HG03469 (cell line): ENCODE data around the gene CENPA.
"Not testable (repeated sequence)": the region's sequence is repeated elsewhere in the genome, so short reads cannot be mapped to it uniquely, and the experiment has no call there.

Experiments
- ATAC-seq: cut with Tn5 transposase; IDR thresholded peaks from one replicate; pipeline ENCODE4 v1.9.1; 2021; ENCODE audit warnings: mild to moderate bottlenecking, moderate library complexity, moderate number of reproducible peaks; ENCODE audit not compliant: unreplicated experiment

Gene CENPA

DNA sequence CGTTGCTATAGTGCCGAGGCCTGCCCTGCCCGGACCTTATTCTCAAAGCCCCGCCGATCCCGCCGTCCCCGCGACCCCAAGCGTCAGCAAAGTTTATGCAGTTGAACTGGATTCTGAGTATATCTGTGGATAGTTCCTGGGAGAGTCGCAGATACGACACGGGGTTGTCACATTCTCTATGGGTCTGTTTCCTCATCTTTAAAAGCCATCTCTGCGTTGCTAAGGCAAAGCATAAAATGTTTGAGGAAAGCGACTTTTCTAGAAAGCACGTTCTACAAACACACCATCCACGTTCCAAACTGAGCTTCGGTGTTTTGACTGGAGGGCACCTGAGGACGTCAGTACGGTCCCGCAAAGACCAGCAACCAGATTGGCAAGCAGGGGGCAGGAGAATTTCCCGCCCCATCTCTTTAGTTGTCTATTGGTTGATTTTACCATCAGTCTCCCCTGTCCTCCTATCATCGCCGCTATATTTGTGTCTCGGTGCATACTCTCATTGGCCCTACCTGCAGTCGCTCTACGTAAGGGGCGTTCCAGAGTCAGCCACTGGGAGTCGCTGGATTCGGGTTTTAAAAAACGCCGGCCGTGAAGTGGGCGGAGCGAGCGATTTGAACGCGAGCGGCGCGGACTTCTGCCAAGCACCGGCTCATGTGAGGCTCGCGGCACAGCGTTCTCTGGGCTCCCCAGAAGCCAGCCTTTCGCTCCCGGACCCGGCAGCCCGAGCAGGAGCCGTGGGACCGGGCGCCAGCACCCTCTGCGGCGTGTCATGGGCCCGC lies at the start of gene CENPA:
Gene CENPA (plus strand): TSS at position 626 of the 776 bp plus-strand sequence. CDS start 141 bp downstream, at position 767.
- peak; percentile 95 for ATAC-seq

DNA sequence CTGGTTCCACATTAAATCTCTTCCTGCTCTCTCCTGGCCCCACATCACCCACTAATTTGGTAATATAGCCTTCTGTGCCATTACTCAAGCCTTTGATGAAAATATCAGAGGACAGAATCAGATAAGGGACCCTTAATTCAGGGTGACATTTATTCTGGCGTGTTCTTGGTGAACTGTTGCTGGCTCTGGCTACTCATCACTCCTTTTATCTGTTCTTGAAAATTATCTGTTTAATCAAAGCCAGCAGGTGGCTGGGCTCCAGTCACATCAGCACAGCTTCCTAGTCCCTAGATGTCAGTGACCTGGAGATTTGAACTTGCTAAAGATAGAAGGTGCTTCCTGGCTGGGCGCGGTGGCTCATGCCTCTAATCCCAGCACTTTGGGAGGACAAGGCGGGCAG lies 48.6 kb upstream of the CENPA start:
- no peak for ATAC-seq

DNA sequence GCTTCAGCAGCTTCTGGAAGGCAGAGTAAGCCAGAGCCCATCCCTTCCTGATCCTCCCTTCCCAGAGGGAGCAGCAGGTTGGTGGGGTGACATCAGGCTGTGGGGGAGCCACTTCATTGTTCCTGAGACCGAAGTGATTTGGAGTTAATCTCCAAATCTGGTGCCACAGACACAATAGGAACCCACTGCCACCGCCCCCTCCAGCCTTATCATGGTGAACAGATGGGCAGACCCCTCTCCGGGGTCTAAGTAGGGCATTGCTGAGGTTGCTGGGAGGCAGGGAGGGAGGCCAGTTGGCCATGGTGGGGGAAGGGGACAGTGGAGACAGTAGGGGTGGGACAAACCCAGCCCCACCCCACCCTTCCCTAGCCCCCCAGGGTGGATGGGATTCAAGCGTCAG lies 47.4 kb upstream of the CENPA start:
- ATAC-seq = no peak

DNA sequence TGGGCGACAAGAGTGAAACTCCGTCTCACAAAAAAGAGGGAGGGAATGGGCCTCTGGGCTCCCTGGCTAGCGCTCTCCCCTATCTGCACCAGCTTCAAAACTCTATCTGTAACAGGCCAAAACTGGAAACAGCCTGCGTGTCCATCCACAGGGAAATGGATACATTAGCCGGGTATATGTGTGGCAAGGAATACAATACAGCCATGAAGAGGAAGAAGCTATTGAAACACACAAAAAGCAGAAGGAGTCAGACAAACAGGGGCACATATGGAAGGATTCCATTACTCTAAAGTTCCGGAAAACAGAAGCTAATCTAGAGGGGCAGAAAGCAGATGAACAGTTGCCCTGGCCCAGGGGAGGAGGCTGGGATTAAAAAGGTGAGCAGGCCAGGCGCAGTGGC lies 46.3 kb upstream of the CENPA start:
- no peak for ATAC-seq

DNA sequence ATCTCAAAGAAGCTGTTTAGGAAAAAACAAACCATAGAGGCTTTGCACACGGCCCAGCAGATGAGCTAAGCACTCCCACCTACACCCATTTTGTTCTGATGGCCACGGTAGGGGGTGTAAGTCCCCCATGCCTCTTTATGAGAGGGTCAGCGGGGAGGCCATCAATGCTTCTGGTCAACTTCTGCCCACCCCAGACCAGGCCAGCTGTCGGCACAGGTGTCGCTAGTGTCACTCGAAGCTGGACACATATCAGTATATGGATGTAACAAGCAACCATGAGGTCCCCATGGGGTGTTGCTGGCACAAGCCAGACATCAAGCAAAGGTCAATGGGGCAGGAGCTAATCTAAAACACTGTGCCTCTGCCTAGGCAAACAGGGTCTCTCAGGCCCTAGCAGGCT lies 45.5 kb upstream of the CENPA start:
- no peak for ATAC-seq

DNA sequence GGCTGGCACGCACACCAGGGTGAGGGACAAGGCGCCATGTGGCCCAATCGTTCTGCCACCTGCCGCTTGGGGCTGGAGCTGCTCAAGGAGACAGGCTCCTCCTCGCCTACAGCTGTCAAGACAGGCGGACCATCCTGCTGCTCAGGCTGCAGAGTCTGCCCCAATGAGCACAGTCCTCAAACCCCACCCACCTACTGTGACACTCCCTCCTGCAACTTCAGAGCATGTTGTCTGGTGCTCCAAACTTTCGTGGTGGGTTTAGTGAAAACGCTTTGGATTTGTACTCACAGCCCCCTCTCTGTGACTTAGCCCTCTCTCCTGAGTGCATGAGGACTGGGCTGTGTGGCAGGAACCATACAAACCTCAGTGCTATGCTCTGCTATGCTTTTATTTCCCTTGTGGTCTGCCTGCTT lies 45.0 kb upstream of the CENPA start:
- ATAC-seq = no peak

DNA sequence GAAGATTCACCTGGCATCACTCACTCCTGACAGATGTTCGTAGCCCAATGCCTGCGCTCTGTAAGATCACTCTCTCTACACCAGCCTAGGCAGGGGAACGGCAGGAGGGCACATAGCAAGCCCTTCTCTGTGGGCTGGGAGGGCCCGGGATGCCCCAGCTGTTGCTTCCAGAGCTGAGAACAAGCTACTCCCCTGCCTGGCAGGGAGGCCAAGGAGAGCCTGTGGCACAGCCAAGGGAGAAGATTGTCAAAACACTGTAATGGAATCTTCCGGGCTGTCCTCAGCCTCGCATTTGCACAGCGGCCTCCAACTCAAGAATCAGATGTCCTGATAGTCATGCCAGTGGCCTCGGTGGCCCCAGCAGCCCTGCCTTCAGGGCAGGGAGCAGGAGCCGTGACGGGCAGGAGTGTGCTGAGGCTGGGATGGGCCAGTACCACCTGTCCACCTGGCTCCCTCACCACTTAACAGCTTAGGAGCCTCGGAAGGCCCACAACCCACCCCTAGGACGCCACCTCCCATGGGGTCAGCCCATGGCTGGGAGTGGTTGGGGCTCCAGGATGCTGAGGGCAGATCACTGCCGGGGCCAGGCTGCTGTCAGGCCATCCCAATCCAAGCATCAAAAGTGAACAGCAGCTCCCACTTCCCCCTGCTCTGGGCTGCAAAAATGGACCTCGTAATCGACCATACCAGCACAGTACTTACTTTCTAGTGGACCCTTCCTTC lies 43.6 kb upstream of the CENPA start:
- ATAC-seq = no peak

DNA sequence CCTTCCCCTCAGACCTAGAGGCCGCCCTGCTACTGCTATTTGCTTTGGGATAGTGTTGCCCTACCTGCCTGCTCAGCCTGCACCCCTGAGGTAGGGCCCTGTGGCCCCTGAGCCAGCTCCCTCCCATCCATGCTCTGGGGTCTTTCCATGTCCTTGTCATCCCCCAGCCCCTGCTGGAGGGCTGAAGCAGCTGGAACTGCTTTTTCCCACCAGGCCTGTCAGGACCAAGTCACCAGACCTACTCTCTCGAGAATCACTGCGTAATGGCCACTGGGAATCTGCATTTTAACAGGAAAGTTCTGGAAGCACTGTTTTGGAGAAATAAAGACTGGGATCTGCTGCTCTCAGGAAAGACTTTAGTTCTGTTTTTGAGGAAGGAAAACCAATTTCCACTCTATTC lies 42.0 kb upstream of the CENPA start:
- ATAC-seq = no peak

DNA sequence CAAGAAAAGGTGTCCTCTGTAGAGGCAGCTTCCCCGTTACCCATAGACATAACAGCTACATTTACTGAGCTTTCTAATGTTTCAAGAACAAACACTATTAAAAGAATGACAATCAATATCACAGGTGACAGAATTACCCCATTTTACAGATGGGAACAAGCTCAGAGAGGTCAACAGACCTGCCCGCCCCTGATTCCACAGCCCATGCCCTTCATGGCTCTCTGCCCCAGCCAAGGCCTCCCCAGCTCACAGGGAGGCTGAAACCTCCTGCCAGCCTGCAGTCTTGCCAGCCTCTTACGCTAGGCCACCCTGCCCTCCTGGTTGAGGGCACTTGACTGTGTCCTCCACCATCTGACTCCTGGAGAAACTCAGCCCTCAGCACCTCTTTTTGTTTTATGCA lies 40.9 kb upstream of the CENPA start:
- no peak for ATAC-seq

DNA sequence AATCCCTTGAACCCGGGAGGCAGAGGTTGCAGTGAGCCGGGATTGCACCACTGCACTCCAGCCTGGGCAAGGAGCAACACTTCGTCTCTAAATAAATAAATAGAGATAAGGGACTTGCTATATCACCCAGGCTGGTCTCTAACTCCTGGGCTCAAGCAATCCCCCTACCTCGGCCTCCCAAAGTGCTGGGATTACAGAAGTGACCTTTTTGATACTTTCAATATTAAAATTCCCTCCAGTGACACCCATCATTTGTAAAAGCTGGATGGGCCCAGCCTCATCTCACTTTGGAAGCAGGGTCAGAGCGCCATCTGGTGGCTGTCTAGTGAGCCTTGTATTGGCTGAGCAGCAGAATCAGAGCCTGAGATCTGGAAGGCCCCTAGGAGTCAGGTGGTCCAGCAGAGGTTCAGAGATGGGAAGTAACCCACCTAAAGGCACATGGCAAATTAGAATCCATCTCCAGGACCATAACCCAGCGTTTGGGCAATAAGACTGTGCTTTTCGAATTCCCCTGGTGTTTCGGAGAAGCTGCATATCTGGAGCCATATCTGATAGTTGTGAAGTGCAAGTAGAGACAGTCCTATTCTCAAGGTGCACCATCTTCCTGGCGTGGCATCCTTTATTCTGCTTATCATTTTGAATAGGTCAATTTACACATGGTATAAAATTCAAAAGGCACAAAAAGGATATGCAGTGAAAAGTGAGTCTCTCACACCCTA lies 40.1 kb upstream of the CENPA start:
- ATAC-seq = no peak

DNA sequence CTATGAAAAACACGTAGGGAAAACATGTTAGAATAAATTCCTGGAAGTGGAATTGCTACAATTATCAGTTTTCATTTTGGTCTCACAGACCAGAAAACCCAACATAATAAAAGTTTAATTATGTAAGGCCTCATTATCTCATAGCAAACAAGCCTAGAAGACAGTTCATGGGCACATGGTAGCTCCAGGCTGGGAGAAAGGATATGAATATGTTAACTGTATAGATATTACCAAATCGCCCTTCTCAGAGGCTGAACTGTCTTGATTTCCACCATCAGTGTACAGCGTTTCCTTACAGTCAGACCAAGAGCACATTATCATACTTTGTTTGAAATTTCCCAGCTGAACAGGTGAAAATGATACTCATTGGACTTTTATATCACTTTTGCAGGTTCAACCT lies 38.9 kb upstream of the CENPA start:
- no peak for ATAC-seq

DNA sequence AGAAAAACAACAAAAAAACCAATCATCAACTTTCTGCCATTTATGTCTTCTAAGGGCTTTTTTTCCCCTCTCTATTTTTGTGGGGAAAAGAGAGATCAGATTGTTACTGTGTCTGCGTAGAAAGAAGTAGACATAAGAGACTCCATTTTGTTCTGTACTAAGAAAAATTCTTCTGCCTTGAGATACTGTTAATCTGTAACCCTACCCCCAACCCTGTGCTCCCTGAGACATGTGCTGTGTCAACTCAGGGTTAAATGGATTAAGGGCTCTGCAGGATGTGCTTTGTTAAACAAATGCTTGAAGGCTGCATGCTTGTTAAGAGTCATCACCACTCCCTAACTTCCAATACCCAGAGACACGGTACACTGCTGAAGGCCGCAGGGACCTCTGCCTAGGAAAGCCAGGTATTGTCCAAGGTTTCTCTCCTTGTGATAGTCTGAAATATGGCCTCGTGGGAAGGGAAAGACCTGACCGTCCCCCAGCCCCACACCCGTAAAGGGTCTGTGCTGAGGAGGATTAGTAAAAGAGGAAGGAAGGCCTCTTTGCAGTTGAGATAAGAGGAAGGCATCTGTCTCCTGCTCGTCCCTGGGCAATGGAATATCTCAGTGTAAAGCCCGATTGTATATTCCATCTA lies 36.0 kb upstream of the CENPA start:
- ATAC-seq = not testable (repeated sequence)

DNA sequence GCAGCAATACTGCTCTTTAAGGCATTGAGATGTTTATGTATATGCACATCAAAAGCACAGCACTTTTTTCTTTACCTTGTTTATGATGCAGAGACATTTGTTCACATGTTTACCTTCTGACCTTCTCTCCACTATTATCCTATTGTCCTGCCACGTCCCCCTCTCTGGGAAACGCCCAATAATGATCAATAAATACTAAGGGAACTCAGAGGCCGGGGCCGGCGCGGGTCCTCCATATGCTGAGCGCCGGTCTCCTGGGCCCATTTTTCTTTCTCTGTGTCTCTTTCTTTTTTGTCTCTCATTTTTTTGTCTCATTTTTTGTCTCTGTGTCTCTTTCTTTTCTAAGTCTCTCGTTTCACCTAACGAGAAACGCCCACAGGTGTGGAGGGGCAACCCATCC lies 35.4 kb upstream of the CENPA start:
- ATAC-seq = not testable (repeated sequence)

DNA sequence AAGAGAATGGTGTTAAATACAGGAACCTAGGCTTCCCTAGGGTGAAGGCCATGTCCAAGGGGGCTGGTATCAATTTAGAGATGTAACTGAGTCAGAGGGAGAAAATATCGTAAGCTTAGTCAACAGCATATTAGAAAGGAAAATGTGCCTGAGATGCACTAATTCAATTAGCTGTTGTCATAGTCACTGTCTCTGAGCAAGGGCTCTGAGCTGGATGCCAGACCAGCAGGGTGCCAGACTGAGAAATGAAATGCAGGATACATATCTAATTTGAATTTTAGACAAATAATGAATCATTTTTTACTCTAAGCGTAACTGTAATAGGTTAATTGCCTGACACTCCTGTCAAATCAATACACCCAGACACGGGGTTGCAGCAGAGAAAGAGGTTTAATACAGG lies 33.2 kb upstream of the CENPA start:
- ATAC-seq = no peak

DNA sequence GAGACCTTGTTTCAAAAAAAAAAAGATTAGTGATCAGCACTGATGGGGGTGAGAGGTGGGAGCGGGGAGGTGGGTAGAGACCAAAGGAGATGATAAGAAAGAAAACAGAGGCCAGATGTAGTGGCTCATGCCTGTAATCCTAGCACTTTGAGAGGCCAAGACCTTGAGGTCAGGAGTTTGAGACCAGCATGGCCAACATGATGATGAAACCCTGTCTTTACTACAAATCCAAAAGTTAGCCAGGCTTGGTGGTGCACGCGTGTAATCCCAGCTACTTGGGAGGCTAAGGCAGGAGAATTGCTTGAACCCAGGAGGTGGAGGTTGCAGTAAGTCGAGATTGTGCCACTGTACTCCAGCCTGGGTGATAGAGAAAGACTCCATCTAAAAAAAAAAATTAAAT lies 31.3 kb upstream of the CENPA start:
- ATAC-seq = no peak

DNA sequence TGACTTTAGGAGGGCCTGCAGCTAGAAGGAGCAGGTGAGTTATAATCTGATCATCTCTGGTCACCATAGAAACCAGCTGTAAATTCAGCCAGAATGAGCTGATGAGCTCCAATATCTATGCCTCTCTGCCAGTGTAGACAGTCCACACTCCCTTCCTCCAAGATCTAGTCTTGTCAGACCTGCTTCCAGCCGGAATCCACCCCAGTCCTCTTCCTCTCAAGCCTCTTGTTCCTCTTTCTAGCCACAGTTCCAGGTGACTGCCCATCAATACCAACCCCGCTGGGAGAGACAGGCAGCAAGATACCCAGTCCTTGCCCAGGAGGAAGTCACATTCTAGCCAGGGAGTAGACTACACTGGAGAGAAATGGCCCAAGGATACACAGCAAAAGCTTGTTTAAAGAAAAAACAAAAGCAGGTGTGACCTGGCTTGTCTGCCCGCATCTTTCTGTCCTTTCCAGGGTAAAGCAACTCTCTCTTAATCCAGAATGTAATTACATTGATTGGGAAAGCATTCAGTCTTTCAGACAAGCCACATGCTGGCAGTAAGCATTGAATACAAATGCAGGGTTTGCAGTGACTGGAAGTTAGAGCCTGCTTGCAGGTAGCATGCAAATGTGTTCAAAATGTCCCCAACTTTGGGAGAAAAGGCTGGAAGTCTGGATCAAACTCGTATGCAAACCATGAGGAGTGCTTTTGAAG lies 30.7 kb upstream of the CENPA start:
- no peak for ATAC-seq

DNA sequence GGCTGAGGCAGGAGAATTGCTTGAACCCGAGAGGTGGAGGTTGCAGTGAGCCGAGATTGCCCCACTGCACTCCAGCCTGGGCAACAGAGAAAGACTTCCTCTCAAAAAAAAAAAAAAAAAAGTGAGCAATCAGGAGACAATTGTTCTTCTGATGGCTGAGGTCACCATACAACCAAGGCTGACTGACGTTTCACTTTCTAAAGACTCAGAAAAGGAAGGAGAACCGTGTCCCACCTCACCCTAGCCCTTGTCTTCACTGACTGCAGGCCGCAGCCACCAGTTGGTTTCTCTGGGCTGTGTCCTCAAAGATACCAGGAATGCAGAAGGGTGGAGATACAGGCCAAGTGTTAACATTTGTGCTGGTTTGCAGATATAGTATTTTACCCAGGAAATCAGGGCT lies 29.5 kb upstream of the CENPA start:
- no peak for ATAC-seq

DNA sequence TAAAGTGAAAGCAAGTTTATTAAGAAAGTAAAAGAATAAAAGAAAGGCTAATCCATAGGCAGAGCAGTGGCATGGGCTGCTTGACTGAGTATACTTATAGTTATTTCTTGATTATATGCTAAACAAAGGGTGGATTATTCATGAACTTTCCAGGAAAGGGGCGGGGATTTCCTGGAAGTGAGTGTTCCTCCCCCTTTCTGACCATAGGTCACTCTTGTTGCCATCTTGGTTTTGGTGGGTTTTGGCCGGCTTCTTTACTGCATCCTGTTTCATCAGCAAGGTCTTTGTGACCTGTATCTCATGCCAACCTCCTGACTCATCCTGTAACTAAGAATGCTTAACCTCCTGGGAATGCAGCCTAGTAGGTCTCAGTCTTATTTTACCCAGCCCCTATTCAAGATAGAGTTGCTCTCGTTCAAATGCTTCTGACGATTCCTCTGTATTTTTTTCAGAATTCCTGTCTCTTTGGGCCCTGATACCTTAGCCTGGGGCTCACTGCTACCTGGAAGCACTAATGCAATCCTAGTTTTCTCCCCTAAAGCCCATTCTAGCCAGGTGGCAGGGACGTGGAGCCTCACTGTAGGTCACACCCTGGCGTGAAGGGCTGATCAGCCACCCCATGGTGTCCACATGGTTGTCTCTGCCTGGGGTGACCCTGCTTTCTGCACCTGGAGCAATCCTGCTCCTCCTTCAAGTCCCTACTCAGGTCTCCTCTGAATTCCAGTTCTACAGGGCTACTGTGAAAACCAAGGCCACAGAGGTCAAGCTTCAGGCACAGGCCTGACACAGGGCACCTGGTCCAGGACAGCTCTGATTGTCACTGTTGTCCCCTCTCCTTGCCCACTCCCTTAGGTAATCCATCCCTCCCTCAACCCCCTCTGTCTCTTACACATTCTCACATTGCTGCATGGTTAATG lies 27.7 kb upstream of the CENPA start:
- ATAC-seq = no peak

DNA sequence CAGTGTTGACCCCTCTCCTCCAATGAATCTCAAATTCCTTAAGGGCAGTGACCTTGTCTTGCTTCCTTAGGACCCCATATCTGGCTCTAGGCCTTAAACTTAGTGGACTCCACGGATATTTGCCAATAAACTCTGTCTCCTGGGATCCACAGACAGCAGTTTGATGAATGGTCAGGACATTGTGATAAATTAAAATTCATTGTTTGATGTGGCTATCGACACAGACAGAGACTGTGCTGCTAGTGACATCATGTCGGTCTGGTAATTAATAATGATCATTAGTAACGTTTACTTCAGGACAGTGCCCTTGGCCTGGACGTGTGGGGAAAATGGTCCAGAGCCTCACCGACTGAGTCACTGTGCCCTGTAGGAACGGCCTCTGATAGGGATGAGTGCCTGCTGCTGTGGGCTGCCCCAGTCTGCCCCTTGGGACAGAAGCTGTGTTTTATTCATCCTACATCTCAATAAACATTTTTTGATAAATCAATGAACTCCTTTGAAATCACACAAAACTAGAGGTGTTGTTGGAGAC lies 27.0 kb upstream of the CENPA start:
- no peak for ATAC-seq
